Right lobe of liver (tissue), 4 donors: ENCODE results near the gene PLEKHM2.

ENCODE experiments used
- CTCF ChIP-seq, 4 donors: fragments of 200-600 bp in 3 of 4; fragments of 450-650 bp in 1 of 4; IDR thresholded peaks; one replicate each; pipeline versions ENCODE4 v1.5.1 to v1.8.0; 2016 to 2022; ENCODE audit warnings: antibody characterized with exemption in 4 of 4, mild to moderate bottlenecking in 2 of 4
- POLR2A ChIP-seq: fragments of 450-650 bp; IDR thresholded peaks from one replicate; pipeline ENCODE4 v1.6.1; 2017; ENCODE audit warnings: antibody characterized with exemption, mild to moderate bottlenecking
- donor health status: DM: no; HTN: no; CAD: no.
- donor health status: DM: no; HTN: no; CAD: no.
- donor health status: DM: no; HTN: yes; CAD: no.

- TF ChIP-seq CTCF (IDR thresholded peaks at IDR 0.05) (no peak), POLR2A (no peak)
Measured at GRCh38 chr1:15669074-15669473, 15.0 kb upstream of the PLEKHM2 start.
